ENCODE data around the gene SYT17. TPM values are rescaled to one million over a fixed set of nuclear protein-coding genes. Genes with fewer than 3 reads are reported as not detected.

Gene SYT17
- polyA plus RNA-seq, 3 donors = 0.81 to 4.9 (median 1.1) TPM

DNA sequence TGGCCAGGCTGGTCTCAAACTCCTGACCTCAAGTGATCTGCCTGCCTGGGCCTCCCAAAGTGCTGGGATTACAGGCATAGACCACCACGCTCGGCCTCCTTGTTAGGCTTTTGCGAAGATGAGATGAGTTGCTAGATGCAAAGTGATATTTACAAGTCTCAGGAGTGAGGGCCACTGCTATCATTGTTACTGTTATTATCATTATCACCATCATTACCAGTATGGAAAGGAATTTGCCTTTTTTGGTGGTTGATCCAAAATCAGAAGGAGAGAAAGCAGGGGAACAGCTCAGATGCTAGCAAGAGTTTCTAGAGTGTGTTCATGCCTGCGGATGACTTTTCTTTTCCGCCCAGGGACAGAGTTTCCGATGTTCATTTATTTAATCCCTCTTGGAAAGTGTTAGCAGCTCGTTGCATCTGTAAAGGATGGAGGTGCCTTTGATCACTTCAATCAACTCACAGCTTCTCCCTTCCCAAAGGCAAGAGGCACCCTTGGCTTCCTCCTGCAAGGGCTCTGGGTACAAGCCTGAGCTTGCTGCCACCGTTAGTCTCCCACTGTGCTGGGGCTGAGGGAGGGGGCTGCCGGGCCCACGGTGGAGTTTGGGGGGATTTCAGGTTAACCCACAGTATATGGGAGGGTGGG lies 32.7 kb upstream of the SYT17 start:
- Histone ChIP-seq H2AFZ (ENCODE audit: insufficient read depth, low read depth, low read length, poor library complexity, severe bottlenecking) (no peak overlapping the region), H3K4me3 (replicated peaks in 1 of 3; ENCODE audit: low read depth in 2 of 3, low read length in 3 of 3) (no peak overlapping the region), H3K9ac (ENCODE audit: insufficient read depth, low read length, poor library complexity, severe bottlenecking) (no peak overlapping the region), H3K27me3 (ENCODE audit: control insufficient read depth in 2 of 2, insufficient read depth in 2 of 2, low read length in 2 of 2) (no peaks in the 10 kb centered on the region), H3K36me3 (replicated peaks in 1 of 2; ENCODE audit: control insufficient read depth in 1 of 2, insufficient read depth in 2 of 2, low read length in 2 of 2) (no peaks in the 10 kb centered on the region), H3K4me1 (ENCODE audit: control insufficient read depth in 1 of 2, insufficient read depth in 2 of 2, low read length in 2 of 2) (peaks cover 61 to 62% of the 10 kb centered on the region in 2 donors), H4K20me1 (ENCODE audit: insufficient read depth, low read length) (no peaks in the 10 kb centered on the region), H3K9me3 (replicated peaks in 1 of 2; ENCODE audit: control insufficient read depth in 1 of 2, insufficient read depth in 1 of 2, low read length in 2 of 2) (no peaks in the 10 kb centered on the region), H3K27ac (ENCODE audit: low read depth in 1 of 2, low read length in 2 of 2) (no peak overlapping the region), H3K4me2 (replicated peaks; ENCODE audit: extremely low read depth, low read length, poor library complexity, severe bottlenecking) (no peak overlapping the region), H3K79me2 (ENCODE audit: insufficient read depth, low read length) (no peaks in the 10 kb centered on the region)
- no peaks in the 10 kb centered on the region for H3K36me3 Mint-ChIP-seq
- no peak overlapping the region for H3K4me3 Mint-ChIP-seq
- peaks cover 0 to 2% (median 0%) of the 10 kb centered on the region in 7 donors for H3K9me3 Mint-ChIP-seq
- peak overlapping the region in 2 of 7 donors; percentile 25 to 50 for H3K27ac Mint-ChIP-seq
- peaks cover 0 to 5% (median 1%) of the 10 kb centered on the region in 3 donors for H3K27me3 Mint-ChIP-seq (ENCODE audit: low read depth in 3 of 3)
- intact Hi-C loops (cut with micrococcal nuclease) = no loop called here
- 89% methylated on average over 3 of the region's 10 CpGs for WGBS (ENCODE audit: insufficient coverage)
- H3K4me1 Mint-ChIP-seq = peaks cover 62% of the 10 kb centered on the region
- no peak for DNase-seq
- TF ChIP-seq, protein P1, sequence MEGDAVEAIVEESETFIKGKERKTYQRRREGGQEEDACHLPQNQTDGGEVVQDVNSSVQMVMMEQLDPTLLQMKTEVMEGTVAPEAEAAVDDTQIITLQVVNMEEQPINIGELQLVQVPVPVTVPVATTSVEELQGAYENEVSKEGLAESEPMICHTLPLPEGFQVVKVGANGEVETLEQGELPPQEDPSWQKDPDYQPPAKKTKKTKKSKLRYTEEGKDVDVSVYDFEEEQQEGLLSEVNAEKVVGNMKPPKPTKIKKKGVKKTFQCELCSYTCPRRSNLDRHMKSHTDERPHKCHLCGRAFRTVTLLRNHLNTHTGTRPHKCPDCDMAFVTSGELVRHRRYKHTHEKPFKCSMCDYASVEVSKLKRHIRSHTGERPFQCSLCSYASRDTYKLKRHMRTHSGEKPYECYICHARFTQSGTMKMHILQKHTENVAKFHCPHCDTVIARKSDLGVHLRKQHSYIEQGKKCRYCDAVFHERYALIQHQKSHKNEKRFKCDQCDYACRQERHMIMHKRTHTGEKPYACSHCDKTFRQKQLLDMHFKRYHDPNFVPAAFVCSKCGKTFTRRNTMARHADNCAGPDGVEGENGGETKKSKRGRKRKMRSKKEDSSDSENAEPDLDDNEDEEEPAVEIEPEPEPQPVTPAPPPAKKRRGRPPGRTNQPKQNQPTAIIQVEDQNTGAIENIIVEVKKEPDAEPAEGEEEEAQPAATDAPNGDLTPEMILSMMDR (IDR thresholded peaks at IDR 0.05) = no peak

DNA sequence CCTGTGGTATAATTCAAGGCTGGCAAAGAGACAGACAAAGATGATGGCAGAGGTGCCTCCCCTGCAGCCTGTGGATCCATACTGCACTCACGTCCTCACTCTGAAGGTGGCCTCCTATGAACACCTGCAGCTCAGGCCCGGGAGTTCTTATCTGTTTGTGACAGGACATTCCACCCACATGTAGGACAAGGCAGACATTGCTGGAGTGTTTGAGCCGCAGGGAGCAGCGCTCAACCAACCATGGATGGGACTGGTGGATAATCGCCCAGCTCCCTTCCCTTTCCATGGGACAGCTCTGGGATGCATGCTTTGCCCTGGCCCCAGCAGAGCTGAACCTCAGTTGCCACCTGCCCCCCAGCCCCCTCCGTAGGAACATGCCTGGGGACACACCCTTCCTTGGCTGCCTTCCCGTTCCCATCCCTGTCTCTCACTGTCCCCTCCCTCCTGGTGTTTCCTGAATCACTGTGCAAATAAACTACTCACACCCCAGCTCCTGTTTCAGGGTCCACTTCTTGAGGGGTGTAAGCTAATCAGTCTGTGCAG lies 32.1 kb upstream of the SYT17 start:
- 93% methylated on average over 4 of the region's 7 CpGs for WGBS (ENCODE audit: insufficient coverage)
- Histone ChIP-seq H3K27ac (ENCODE audit: low read depth in 1 of 2, low read length in 2 of 2) (no peak overlapping the region), H3K79me2 (ENCODE audit: insufficient read depth, low read length) (no peaks in the 10 kb centered on the region), H3K4me1 (ENCODE audit: control insufficient read depth in 1 of 2, insufficient read depth in 2 of 2, low read length in 2 of 2) (peaks cover 55 to 56% of the 10 kb centered on the region in 2 donors), H3K36me3 (replicated peaks in 1 of 2; ENCODE audit: control insufficient read depth in 1 of 2, insufficient read depth in 2 of 2, low read length in 2 of 2) (no peaks in the 10 kb centered on the region), H3K9ac (ENCODE audit: insufficient read depth, low read length, poor library complexity, severe bottlenecking) (no peak overlapping the region), H2AFZ (ENCODE audit: insufficient read depth, low read depth, low read length, poor library complexity, severe bottlenecking) (no peak overlapping the region), H3K4me2 (replicated peaks; ENCODE audit: extremely low read depth, low read length, poor library complexity, severe bottlenecking) (no peak overlapping the region), H4K20me1 (ENCODE audit: insufficient read depth, low read length) (no peaks in the 10 kb centered on the region), H3K27me3 (ENCODE audit: control insufficient read depth in 2 of 2, insufficient read depth in 2 of 2, low read length in 2 of 2) (no peaks in the 10 kb centered on the region), H3K4me3 (replicated peaks in 1 of 3; ENCODE audit: low read depth in 2 of 3, low read length in 3 of 3) (no peak overlapping the region), H3K9me3 (replicated peaks in 1 of 2; ENCODE audit: control insufficient read depth in 1 of 2, insufficient read depth in 1 of 2, low read length in 2 of 2) (no peaks in the 10 kb centered on the region)
- peaks cover 0 to 2% (median 0%) of the 10 kb centered on the region in 7 donors for H3K9me3 Mint-ChIP-seq
- H3K27ac Mint-ChIP-seq = no peak overlapping the region
- H3K4me3 Mint-ChIP-seq = peak overlapping the region in 1 of 2 donors; percentile 46
- peaks cover 1 to 5% (median 2%) of the 10 kb centered on the region in 3 donors for H3K27me3 Mint-ChIP-seq (ENCODE audit: low read depth in 3 of 3)
- DNase-seq = no peak
- H3K4me1 Mint-ChIP-seq = peaks cover 55% of the 10 kb centered on the region
- H3K36me3 Mint-ChIP-seq = no peaks in the 10 kb centered on the region
- TF ChIP-seq, protein P1 (IDR thresholded peaks at IDR 0.05) = no peak
- intact Hi-C loops (cut with micrococcal nuclease) = no loop called here
